NCI-H128 (cell line): Measurements from ENCODE around the gene IMPDH1.
"Not testable (repeated sequence)": the region's sequence is repeated elsewhere in the genome, so short reads cannot be mapped to it uniquely, and the experiment has no call there.

ENCODE experiments used
- DNase-seq: peaks from one replicate; lab custom pipeline; 2025; ENCODE audit not compliant: unreplicated experiment; lab: John Stamatoyannopoulos, UW

The IMPDH1 gene

DNA sequence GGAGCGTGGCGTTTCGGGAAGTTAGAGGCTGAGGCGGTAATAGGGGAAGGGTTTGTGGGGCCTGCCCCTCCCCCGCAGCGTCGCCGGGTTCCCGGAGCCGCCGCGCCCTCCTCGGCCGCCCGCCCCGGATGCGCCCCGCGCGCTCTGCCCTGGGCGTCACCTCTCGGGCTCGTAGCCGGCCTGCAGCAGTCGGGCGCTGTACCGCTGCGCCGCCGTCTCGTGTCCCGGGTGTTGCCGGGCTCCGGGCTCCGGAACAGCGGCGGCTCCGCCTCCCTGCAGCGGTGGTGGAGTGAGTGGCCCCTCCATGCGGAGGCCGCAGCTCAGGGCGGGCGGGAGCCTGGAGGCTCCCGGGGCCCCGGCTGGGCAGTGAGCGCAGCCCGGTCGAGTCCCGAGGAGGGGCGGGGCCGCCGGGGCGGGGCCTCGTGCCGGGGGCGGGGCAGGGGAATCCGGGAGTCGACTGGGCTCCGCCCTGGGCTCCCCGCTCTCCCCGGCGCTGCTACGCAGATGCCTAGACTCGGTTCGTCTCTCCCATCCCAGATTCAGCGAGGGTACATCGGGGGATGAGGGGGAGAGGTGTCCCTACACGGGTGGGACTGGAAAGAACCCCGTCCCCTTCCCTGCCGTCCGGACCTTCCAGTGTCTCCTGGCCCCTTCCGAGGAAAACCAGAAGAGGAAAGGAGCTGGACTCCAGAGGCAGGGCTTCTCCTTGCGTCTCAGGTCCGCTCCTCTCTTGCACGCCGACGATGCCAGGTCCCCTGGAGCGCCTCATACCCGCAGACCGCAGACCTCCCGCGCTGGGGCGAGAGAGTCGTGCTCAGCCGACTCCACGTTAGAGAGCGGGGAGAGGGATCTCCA is at the start of gene IMPDH1:
Gene IMPDH1, minus strand, starts transcription at position 387 of the 855 bp plus-strand sequence. Its CDS starts 81 bp downstream, at position 306.
- DNase-seq: peak; percentile 66

DNA sequence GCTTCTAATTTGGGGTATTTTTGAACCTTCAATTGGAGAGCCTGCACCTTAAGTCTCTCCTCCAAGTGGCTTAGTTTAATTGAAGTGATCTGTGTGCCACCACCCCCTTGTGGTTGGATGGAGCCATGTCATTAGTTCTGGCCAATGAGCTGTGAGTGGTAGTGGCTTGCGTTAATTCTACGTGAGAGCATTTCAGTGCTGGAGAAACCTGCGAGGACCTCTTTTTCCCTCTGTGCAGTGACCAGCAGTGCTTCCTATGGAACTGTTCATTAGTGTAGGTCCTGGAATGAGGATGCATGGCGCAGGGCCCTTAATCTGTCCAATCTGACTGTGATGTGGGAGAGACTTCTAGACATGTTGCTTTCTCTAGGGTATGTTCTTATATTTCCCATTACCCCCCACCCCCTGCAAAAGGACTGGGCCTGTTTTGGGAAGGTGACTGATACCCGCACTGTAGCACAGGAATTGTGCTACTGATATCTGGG is 49.7 kb upstream of the IMPDH1 start:
- no peak for DNase-seq

DNA sequence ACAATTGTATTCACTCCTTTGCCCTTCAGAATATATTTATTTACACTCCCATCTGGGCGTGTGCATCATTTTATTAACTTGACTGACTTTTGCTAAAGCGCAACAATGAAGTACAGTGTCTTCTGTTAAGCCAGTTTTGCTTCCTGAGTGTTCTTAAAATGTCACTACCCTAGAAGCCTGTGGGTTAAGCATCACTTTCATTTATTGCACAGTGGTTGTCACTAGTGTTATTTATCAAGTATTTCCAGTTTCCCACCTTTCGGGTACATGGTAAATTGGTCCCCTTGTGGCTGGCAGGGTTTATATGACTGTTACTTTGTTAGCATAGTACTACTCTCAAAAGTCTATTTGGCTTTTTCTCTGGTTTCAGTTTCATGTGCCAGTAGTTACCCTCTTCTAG is 49.2 kb upstream of the IMPDH1 start:
- DNase-seq: no peak

DNA sequence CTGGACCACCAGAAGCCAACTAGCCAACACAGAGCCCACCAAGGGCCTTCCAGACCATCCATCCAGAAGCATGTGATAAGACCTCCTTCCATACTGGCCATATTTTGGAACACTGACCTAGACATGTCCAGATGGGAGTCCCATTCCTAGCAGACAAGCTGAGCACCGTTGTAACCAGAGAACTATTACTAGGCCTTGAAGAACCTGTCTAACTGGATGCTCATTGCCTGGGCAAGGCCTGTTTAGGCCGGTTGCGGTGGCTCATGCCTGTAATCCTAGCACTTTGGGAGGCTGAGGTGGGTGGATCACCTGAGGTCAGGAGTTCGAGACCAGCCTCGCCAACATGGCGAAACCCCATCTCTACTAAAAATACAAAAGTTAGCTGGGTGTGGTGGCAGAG is 47.6 kb upstream of the IMPDH1 start:
- not testable (repeated sequence) for DNase-seq

DNA sequence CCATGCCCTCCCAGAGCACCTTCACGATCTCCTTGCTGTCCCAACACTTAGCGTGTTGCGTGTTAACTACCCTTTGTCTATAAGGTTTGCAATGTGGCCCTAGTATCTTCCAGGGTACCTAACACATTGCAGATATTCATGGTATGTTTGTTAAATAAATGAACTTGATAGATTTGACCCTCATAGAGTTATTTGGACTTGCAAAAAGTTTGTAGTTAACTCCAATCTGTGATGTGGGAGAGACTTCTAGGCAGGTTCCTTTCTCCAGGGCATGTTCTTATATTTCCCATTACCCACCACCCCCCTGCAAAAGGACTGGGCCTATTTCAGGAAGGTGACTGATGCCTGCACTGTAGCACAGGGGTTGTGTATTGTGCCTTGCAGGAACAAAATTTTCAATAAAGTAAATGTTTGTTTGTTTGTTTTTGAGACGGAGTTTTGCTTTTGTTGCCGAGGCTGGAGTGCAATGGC is 46.5 kb upstream of the IMPDH1 start:
- no peak for DNase-seq

DNA sequence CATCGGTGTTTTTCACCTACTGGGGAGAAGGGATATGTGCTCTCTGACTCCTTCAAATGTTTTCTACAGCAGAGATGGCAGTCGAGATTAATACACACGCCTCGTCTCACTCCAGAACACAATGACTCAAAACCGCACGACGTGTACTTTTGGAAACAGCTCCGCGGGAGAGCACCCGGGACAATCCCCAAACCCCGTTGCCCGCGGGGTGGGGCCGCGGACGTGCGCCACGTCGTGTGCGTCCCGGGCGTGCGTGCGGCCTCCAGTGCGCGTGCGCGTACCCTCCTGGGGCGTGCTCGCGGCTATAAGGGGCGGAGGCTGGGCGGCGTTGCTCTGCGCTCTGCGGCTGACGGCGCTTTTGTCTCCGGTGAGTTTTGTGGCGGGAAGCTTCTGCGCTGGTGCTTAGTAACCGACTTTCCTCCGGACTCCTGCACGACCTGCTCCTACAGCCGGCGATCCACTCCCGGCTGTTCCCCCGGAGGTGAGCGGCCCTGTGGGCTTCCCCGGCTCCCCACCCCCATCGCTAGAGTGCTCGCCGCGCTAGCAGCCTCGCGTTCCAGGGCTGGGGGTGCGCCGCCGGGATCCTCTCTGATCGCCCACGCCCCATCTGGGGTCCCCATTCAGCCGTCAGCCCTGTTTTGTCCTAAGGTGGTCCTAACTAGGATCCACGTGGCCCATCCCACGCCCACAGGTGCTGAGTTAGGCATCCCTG is 45.9 kb upstream of the IMPDH1 start, which contains the start of gene HILPDA:
Gene HILPDA, plus strand, starts transcription at position 336 of the 712 bp plus-strand sequence. CDS start 1,391 bp downstream, outside the sequence.
- peak; percentile 90 for DNase-seq

DNA sequence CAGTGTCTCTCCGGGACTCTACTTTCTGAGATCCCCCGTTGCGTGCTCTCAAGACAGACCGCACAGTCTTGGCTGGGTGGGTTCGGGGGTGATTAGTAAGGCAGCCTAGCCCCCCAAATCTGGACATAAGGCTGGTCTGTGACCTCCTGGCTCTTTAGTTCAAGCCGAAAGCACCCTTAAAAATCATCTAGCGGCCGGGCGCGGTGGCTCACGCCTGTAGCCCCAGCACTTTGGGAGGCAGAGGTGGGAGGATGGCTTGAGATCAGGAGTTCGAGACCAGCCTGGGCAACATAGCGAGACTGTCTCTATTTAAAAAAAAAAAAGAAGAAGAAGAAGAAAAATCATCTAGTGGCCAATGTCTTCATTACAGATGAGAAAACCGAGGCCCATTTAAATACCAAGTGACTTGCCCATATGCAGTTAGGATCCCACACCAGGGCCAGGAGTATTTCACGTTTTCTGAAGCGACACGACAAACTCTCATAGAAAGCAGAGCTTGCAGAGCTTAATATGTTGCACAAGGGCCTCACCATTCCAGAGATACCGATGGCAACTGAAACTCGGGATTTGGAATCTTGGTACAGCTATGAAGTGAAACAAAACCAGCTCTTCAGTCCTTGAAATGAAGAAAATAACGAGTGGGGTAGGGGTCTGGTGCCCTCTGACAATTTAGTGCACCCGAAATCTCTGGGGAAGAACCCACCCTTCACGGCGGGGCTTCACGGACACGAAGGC is 45.2 kb upstream of the IMPDH1 start:
- DNase-seq: no peak

DNA sequence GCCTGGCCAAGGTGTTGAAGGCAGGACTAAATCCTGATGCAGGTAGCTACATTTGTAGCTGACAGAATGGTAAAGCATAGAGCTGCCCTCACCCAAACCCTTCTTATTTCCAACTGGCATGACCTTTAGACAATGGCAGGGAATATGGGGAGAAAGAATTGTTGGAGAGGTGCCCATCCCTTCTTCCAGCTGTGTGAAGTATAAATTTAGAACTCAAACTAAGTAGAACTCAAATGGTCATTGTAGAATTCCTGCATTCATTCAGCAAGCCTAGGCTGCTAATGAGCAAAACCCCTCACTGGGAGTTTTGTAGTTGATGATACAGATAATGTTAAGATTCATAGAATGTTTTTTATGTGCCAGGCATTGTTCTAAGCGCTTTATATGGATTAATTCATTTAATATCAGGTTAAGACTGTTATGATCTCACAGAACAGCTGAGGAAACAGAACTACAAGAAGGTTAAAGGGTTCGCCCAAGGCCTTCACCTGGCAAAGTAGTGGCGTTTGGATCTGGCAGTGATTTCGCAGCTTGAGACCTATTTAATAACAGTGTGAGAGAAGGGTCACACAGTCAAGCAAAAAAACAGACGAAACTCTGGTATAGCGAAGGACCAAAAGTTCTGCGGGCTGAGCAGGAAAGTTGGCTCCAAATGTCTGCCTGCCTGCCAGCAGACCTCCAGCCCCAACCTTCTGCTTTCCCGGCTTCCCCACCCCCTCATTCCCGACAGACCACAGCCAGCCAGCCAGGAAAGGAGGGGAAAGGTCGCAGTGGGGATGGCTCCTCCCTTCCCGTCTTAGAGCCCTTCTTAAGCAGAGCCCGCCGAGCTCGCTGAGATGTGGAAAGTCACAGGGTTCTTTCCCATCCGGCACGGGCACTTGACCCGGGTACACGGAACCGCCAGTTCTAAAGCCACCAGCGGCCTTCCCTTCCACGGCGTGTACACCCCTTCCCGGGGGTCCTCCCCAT is 44.3 kb upstream of the IMPDH1 start:
- DNase-seq: no peak

DNA sequence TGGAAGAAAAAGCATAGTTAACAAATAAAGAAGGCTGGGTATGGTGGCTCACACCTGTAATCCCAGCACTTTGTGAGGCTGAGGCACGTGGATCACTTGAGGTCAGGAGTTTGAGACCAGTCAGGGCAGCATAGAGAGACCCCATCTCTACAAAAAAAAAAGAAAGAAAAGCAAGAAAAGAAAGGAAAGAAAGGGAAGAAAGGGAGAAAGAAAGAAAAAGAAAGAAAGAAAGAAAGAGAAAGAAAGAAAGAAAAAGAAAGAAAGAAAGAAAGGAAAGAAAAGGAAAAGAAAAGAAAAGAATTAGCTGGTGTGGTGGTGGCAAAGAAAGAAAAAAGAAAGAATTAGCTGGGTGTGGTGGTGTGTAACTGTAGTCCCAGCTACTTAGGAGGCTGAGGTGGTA is 42.8 kb upstream of the IMPDH1 start:
- no peak for DNase-seq

DNA sequence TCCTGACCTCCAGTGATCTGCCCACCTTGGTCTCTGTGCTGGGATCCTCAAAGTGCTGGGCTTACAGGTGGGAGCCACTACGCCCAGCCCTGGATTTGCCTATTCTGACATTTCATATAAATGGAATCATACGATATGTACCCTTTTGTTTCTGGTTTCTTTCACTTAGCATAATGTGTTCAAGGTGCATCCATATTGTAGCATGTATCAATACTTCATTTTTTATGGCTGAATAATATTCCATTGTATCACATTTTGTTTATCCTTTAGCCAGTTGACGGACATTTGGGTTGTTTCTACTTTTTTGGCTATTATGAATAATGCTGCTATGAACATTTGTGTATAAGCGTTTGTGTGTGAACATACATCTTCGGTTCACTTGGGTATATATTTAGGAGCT is 41.1 kb upstream of the IMPDH1 start:
- no peak for DNase-seq

DNA sequence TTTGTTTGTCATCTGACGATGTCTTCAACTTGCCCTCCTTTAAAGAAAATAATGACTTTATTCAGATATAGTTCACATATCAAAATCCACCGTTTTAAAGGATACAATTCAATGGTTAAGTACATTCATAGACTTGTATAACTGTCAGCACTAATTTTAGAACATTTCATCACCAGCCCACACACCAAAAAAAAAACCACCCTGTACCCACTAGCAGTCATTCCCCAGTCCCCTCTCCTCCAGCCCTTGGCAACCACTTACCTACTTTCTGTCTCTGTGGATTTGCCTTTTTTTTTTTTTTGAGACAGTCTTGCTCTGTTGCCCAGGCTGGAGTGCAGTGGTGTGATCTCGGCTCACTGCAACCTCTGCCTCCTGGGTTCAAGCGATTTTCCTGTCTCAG is 40.6 kb upstream of the IMPDH1 start:
- DNase-seq: no peak

DNA sequence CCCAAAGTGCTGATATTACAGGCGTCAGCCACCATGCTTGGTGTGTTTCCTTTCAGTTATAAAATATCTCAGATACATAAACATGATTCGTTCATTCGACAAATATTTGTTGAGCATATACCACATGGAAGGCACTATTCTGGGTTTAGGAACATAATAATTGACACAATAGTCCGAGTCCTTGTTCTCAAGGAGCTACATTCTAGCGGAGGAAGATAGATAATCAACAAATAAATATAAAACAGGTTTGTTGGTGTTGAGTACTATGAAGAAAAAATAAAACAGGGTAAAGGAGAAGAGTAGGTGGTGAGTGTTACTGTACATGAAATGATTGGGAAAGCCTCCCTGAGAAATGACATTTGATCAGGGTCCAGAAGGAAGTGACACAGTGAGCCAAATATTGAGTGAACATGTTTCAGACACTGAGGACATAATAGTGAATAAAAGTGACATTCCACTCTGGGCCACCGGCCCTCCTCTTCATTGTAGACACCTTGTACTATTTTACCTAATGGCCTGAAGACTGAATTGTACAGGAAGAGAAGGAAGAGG is 39.0 kb upstream of the IMPDH1 start:
- DNase-seq: no peak

DNA sequence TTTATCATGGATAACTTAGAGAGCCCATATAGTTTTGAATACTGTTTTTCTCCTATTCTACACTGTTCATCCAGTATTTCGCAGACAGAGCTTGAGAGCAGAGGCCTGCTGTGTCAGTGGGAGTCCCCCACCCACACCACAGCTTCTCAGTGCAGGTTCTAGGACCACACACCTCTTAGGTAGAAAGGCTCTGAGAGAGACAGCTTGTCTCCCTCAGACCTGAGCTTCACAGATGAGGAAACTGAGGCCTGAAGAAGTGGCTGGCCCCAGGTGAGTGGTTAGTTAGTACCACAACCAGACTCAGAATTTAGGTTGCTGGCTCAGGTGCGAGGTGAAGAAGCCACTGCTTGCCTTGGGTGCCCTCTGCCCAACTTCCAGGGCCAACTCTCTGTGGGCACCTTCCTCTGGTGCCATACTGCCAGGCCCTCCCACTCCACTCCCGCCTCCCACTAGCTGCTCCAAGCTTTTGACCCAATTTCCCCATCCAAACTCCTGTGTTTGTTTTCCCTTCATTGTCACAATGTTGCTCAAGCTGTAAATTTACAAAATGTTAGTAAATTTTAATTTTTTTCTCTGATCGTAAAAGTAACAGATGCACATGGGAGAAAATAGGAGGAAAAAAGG is 38.3 kb upstream of the IMPDH1 start:
- DNase-seq: no peak

DNA sequence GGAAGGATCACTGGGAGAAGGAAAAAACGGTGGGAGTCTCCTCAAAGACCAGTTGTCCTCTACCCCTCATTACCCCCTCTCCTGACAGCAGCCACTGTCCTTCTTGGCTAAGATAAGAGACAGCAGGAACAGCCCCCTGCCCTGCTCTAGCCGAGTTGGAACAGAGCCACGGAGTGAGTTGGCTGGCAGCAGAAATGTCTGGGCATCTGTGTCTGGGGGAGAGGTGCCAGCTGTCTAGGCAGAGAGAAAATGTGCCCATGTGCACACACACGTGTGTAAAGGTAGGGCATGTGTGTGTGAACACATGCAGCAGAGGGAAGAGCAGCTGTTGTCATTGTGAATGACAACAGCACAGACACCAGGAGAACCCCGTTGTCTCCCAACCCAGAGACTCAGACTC is 36.5 kb upstream of the IMPDH1 start:
- no peak for DNase-seq

DNA sequence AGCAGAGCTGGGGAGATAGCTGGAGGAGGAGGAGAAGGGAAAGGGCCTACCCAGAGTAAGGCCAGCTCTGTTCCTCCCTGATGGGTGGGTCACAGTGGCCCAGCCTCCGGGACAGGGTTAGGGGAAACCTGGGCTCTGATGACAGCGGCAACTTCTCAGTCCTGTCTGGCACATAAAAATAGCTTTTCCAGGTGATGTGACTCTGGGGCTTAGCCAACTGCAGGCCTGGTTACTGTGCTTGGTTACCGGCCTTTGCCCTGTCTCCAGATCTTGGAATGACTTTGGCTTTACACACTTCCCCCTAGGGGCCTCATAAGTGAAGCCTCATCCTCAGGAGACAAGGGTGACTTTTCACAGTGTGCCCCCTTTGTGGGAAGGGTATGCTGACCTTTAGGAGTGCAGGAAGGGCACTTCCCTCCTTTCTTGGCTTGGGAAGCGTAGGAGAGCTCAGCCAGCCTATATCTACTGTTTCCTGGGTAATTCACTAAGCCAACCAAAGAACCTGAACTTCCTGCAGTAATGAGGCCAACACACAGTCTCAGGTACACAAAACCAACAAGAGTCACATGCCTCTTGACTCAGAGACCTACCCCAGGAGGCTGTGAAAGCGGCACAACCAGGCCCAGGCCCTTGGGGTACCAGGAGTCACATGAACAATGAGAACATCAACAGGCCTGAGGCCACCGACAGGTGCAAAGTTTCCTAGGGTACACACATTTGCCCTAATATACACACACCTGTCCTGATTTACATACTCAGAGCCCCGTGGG is 34.2 kb upstream of the IMPDH1 start:
- no peak for DNase-seq

DNA sequence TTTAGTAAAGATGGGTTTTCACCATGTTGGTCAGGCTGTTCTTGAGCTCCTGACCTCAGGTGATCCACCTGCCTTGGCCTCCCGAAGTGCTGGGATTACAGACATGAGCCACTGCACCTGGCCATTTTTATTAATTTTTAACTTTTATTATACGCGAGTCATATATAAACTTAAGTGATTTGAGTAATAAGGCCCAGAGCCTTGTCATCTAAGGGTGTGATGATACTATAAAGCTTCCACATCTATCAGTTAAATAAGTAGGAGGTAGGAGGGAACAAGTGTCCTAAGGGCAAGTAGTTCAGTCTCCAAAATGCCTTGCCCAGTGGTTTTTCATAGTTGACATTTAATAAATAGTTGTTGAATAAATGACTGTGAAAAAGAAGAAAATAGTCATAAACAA is 32.6 kb upstream of the IMPDH1 start:
- DNase-seq: no peak

DNA sequence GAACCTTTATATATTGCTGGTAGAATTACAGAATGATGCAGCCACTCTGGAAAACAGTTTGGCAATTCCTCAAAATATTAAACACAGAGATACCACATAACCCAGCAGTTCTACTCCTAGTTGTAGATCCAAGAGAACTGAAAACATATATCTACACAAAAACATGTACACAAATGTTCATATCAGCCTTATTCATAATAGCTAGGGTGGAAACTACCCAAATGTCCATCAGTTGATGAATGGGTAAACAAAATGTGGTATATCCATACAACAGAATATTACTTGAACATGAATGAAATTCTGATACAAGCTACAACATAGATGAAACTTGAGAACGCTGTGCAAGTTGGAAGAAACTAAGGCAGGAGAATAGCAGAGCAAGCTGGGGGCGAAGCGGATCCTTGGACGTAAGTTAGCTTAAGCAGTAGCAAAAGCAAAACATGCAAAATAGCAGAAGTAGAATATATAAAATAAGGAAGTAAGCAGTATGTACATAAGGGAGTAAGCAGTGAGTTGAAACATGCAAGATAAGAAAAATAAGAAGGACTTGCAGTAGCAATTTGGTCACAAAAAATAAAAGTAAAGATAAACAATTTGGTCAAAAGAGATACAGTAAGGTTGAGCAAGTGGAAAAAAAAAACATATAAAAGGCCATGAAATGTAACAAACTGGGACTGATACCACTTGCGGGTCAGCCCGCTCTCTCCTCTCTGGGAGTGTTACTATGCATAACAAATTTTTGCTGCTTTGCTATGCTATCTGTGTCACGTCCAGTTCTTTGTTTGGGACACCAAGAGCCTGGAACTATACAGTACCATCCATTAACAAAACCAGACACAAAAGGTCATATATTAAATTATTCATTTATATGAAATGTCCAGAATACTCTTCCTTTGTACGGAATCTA is 27.9 kb upstream of the IMPDH1 start:
- DNase-seq: no peak

DNA sequence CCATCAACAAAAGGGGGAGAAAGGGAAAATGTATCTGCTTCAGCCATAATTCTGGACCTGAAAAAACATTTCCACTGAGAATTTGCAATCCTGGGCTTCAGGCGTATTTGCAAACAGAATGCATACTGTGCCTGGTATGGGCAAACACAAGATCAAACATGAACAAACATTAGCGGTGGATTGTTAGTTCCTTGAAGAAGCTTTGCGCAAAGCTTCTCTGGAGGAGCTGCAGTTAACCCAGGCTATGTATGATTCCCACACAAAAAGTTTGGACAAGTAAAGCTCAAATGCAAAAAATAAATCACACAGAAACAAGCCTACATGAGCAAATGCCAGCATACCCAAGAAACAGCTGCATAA is 25.5 kb upstream of the IMPDH1 start:
- DNase-seq: no peak
